NCI-H128 (cell line): ENCODE results near the gene SND1.

Experiments used
- DNase-seq: peaks from one replicate; lab custom pipeline; 2025; ENCODE audit not compliant: unreplicated experiment; lab: John Stamatoyannopoulos, UW

Gene SND1

GRCh38 chr7:127765150-127765549, 113.2 kb downstream of the SND1 start:
- no peak for DNase-seq

DNA sequence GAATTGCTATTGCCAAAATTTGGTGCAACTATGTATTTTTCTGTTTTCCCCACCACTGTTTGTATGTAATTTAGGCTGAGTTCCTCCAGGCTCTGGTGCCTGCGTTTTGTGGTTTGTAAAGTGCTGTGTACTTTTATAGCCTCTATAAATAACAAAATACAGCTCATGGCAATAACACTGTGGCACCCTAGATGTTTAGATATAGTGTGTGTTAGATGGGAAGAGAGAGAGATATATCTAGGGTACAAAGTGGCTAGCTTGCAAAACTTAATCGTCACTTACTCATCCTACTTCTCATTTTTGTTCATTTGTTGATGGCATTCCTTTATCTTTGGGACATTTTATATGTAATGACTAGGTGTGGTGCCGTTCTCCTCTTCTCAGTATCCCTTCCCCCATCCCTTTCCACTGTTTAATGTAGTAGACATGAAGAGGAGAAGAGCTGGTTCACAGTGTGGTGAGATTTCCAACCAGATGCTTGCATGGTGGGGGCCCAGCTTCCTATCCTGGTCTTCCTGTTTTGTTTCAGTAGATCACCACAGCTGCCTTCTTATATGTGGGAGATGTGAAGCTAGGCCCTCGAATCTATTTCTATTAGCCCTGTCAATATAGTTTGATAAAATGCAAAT, 115.0 kb downstream of the SND1 start:
- DNase-seq, result no peak

- no peak for DNase-seq
These were observed 116.2 kb downstream of the SND1 start for GRCh38 chr7:127768241-127768640.

GRCh38 chr7:127769137-127769536, 117.1 kb downstream of the SND1 start:
- DNase-seq, result no peak

DNA sequence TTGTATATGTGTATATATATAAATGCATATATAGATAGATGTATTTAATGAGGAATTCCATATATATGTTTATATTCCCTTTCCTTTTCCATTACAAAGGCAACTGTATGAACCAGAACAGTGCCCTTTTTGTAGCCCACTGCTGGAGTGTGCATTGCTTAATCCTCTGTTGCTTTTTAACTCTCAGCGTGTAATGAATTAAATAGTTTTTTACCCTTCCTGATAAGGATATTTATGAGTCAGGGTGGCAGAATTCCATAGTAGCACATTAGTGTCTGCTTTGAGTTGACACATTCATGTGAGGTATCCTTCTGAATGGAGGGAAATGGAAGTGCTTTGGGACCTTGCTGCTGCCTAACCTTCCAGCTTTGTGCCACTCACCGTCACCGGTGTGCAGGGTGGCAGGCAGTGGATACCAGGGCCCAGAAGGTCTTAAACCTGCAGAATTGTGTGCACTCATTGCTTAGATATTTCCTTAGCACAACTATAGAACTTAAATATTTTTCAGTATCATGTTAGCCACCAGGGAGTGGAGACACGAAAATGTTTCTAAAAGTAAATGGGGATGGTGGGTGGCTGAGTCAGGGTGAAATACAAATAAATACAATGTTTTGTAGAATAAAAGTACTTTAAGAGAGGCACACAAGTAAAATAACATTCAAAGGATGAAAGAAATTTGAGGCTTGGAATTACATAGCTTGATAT, 117.9 kb downstream of the SND1 start:
- DNase-seq, result no peak

DNA sequence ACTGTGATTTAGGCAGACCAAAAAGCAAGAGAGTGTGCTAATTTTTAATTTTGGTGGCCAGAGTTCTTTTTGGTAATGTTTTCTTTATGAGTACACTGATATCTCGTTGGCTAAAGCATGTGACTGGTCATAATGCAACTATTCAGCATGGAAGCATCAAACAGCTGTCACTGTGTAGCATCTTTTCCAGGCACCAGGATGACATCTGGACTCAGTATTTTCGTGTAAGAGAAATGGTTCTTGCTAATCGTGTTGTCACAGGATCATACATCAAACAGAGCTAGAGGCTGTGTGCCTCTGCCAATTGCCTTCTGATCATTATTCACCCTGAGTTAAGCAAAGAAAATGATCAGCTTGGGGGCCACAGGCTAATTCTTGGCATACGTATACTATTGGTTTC, 118.9 kb downstream of the SND1 start:
- DNase-seq, result no peak

DNA sequence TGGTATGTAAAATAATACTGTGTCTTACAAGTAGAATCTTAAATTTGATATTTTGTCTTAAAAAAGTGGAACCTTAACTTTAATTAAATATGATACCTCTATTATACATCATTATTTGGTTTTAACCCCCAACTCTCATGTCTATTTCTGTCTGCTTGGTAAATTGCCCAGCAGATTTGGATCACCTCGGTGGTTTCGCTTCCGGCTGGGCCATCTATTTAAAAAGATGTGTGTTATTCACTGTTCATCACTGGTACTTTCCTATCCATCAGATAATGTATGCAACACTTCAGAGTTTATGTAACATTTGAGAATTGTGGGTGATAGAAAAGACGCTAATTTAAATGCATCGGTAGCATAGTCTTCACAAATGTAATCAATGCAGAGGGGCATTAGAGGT, 119.7 kb downstream of the SND1 start:
- no peak for DNase-seq

DNA sequence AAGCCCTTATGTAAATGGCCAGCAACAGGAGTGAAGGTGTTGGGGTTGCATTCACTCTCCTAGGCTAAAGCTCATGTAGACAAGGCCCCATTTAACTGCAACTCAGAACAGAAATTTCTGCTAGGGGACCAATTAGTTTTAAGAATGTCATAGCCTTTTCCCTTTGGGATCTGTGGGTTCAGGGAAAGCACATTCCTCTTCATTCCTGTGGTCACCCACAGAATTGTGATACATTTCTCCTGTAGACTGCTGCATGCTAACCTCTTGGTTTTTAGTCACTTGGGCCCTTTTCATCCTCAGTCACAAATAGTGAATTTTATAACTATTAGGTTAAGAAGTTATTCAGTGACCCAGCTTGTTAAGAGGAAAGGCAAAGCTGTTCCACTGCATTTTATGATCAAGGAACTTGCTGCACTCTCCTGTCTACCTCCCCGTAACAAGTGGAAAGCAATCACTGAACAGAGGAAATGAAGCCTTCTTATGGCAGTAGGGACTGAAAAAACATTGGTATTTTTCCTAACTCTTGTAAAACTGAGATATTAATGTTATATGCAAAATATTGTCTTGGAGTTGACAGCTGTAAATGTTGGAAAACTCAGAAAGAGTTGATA, 124.9 kb downstream of the SND1 start:
- DNase-seq, result no peak

DNA sequence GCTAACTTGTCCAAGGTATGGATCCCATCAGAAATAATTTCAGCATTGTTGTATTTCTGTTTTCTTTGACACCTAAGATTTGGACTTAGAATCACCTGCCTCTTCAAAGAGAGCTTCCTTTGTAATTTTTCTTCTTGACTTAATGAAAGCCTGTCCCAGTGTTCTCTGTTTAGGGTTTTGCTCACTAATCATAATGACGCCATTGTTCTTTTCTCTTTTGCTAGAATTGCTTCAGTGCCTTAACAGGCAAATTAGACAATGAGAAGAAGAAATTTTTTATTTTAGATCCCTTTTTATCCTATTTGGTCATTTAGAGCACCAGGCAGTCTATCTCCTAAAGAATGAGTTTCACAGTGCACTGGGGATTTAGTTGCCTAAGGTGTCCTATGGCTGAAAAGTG, 128.5 kb downstream of the SND1 start:
- DNase-seq, result no peak

DNA sequence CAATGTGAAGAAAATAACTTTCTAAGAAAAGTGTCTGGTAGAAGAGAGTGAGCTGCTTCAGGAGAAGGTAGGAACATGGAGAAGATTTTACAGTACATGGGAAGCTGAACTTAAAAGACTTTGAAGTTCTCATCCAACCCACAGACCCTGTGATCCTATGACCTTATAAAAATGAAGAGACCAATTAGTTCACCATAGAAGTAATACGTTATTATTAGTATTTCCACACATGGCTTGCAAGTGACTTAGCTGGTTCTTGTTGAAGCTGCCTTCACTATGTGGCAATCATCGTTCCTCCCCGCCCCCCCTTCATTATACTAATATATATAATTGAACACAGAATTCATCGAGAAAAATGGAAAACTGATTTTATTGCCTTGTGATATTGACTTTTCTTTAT, 129.1 kb downstream of the SND1 start:
- no peak for DNase-seq

GRCh38 chr7:127782075-127782474, 130.1 kb downstream of the SND1 start:
- DNase-seq, result no peak

DNA sequence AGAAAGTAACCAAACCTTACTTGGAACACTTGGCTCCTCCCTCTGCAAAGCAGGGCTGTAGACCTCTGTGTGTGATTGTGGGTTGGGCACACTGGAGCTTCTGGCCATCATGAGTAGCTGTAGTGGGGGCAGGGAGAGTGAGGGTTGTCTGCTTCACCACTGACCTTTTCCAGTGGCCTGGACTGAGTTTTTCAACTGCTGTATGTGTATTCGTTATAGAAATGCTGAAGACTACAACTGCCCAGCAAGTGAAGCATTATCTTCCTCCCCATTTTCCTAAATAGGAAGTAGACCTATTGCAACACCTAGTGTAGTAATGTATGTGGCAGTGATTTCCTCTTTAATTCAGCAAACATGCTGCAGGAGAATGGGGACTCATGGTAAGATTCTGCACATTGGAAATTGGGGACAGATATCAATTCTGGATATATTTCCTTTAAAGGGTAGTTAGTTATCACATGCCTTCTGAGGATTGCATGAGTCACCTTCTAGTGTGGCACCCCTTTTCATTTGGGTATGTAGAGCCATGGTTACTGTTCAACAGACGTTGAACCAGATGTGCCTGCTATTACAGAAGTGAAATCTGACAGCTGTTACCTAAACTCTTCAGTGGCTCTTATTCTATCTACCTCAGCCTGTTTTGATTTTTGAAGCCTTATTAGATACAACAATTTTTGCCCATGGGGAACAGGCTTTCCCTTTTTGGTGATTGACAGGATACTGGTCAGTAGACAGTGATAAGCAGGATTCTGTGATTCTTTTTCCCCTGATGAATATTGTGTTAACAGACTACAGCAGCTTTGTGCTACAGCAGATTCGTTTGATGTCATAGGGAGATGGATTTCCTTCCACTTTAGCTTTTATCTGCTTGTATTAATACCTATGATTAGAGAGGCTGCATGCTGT, 130.9 kb downstream of the SND1 start:
- DNase-seq, result no peak

GRCh38 chr7:127786184-127786583, 134.2 kb downstream of the SND1 start:
- no peak for DNase-seq

DNA sequence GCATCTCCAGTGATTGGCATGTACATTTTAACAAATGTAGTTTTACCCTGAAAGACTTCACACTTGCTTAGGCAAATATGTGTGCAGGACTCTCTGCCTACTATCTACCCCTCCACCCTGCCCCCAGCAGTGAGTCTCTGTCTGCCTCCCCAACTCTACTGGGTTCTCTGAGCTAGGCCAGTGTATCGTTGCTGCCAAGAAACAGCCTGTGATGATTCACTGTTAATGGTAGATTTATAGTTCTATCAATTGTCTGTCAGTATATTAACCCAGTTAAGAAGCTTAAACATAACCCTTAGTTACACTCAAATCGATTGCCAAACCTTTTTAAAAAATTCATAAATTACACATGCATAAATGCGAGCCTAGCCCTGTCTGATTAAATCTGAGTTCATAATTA, 137.0 kb downstream of the SND1 start:
- DNase-seq, result no peak

GRCh38 chr7:127791446-127792189, 139.6 kb downstream of the SND1 start:
- no peak for DNase-seq

GRCh38 chr7:127792528-127793342, 140.7 kb downstream of the SND1 start:
- DNase-seq, result no peak

- no peak for DNase-seq
These were observed 141.6 kb downstream of the SND1 start for GRCh38 chr7:127793582-127793981.

DNA sequence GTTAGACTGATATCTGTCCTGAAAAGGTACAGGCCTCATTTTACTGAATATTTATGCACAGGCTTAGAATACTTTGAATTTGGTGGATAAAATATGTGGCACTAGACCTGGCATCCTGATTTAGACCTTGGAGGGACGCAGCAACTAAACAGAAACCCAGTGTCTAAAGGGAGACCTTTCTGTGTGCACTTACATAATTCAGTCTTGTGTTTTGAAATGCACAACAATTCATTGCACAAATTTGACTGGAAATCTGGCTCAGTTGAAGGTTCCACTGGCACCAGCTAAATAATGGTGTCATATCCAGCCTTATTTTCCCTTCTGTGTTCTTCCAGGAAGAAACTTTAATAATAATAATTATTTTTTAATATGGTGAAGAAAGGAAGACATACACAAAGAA, 142.1 kb downstream of the SND1 start:
- DNase-seq, result no peak

DNA sequence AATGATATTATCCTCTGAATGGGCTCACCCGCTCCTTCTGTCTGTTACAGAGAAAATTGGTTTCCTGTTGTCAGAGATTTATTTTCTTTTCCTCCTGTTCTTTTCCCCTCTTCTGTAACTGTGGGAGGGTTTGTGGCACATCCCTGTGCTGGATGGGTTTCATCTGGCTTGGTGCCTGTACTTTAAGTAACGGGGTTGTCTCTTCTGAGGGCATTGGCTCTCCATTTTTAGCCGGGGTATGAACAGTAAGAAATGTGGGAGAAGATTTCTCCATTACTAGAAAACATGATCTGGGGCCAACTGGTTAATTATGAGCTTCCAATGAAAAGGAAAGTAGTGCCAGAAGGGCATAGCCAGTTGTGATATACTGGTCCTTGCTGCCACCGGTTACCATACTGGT, 142.6 kb downstream of the SND1 start:
- DNase-seq, result no peak

DNA sequence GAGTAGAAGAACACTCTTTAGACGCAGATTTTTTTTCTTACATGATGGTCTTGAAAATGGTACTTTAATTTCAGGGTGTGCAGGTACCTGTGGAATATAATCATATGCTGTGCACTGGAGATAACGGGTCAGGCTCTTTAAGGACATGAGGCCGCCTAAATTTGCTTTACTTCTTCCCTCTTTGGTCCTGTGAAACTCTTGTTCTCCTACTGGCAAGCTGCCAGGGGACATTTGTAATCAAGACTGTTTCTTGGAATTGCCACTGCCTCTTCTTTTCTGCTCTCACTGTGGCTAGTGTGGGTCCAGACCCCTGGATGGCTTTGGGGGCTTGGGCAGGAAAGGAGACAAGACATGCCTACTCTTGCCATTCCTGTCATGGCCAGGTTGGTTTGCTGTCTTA, 146.0 kb downstream of the SND1 start:
- DNase-seq, result no peak
